ENCODE measurements around the gene PLCL1. TPM values are rescaled to one million over a fixed set of nuclear protein-coding genes. Genes with fewer than 3 reads are reported as not detected.

Gene PLCL1
- total and polyA plus RNA-seq, 12 donors: 1.6 to 24.0 (median 4.9) TPM

GRCh38 chr2:198178766-198179165, 374.4 kb downstream of the PLCL1 start:
- Histone ChIP-seq H3K4me3 (no peak overlapping the region), H3K36me3 (replicated peaks in 1 of 2) (no peaks in the 10 kb centered on the region), H3K27ac (no peak overlapping the region), H3K9me3 (replicated peaks in 1 of 3) (no peaks in the 10 kb centered on the region), H3K27me3 (no peaks in the 10 kb centered on the region), H3K4me1 (replicated peaks in 1 of 2) (no peaks in the 10 kb centered on the region)
- TF ChIP-seq CTCF (IDR thresholded peaks at IDR 0.05) (no peak), POLR2A (IDR thresholded peaks at IDR 0.05) (no peak)
- intact Hi-C loops (cut with DNase I): no loop called here
- DNase-seq: no peak

- no peaks in the 10 kb centered on the region for H3K36me3 ChIP-seq (replicated peaks in 1 of 2)
- H3K4me3 ChIP-seq: no peak overlapping the region
- intact Hi-C loops (cut with DNase I): no loop called here
- H3K27ac ChIP-seq: no peak overlapping the region
- DNase-seq: no peak
- H3K9me3 ChIP-seq (replicated peaks in 1 of 3): no peaks in the 10 kb centered on the region
- no peaks in the 10 kb centered on the region for H3K4me1 ChIP-seq (replicated peaks in 1 of 2)
- TF ChIP-seq POLR2A (IDR thresholded peaks at IDR 0.05): no peak
- no peak for TF ChIP-seq CTCF (IDR thresholded peaks at IDR 0.05)
- WGBS, 4 donors: 90 to 94% (median 91%) methylated on average over 1 of the region's 1 CpG
- no peaks in the 10 kb centered on the region for H3K27me3 ChIP-seq
These were observed 381.9 kb downstream of the PLCL1 start for GRCh38 chr2:198186257-198186656.

- DNase-seq: no peak
- intact Hi-C loops (cut with DNase I): no loop called here
- Histone ChIP-seq H3K4me1 (replicated peaks in 1 of 2) (no peaks in the 10 kb centered on the region), H3K36me3 (replicated peaks in 1 of 2) (no peaks in the 10 kb centered on the region), H3K27me3 (no peaks in the 10 kb centered on the region), H3K9me3 (replicated peaks in 1 of 3) (no peaks in the 10 kb centered on the region), H3K4me3 (no peak overlapping the region), H3K27ac (no peak overlapping the region)
- WGBS, 4 donors: 60 to 88% (median 73%) methylated on average over 1 of the region's 1 CpG
- TF ChIP-seq CTCF (IDR thresholded peaks at IDR 0.05): no peak
- no peak for TF ChIP-seq POLR2A (IDR thresholded peaks at IDR 0.05)
These were observed 383.4 kb downstream of the PLCL1 start for GRCh38 chr2:198187841-198188240.

- no peak for TF ChIP-seq POLR2A (IDR thresholded peaks at IDR 0.05)
- no peak for TF ChIP-seq CTCF (IDR thresholded peaks at IDR 0.05)
- H3K27ac ChIP-seq: no peak overlapping the region
- H3K9me3 ChIP-seq (replicated peaks in 1 of 3): no peaks in the 10 kb centered on the region
- H3K4me1 ChIP-seq (replicated peaks in 1 of 2): no peaks in the 10 kb centered on the region
- WGBS, 4 donors: 69 to 88% (median 79%) methylated on average over 8 to 13 of the region's 13 CpGs
- H3K36me3 ChIP-seq (replicated peaks in 1 of 2): no peaks in the 10 kb centered on the region
- H3K27me3 ChIP-seq: no peaks in the 10 kb centered on the region
- no peak overlapping the region for H3K4me3 ChIP-seq
- DNase-seq: no peak
- intact Hi-C loops (cut with DNase I): no loop called here
These were observed 384.6 kb downstream of the PLCL1 start for GRCh38 chr2:198188982-198189381.

Data from adrenal gland (tissue), 12 donors.